ENCODE results near the gene GABPB1.
A peak's percentile ranks its signal among the peaks of the same experiment; 100 is the strongest.

Gene GABPB1

DNA sequence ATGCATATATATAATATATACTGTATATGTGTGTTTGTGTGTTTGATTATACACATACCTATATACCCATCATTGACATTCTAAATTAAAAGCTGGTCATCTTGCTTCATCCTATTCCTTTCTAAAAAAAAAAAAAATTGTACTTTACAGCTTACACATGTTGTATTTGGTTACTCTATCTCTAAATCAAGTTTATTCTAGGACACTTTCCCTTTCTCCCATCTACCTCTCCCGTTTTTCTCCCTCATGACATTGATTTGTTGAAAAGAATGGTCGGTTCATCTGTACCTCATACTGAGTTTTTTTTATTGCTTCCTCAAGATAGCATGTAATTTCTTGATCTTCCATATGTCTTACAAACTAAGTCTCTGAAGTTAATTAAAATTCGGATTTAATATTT, 26.9 kb downstream of the GABPB1 start:
- no peak overlapping the region for H3K4me3 ChIP-seq (replicated peaks; ENCODE audit: low read depth, low read length)
- TF ChIP-seq CTCF (IDR thresholded peaks at IDR 0.05; ENCODE audit: low read depth, low read length, missing control alignments), result no peak
- DNase-seq (ENCODE audit: extremely low read depth, low read depth), result no peak

DNA sequence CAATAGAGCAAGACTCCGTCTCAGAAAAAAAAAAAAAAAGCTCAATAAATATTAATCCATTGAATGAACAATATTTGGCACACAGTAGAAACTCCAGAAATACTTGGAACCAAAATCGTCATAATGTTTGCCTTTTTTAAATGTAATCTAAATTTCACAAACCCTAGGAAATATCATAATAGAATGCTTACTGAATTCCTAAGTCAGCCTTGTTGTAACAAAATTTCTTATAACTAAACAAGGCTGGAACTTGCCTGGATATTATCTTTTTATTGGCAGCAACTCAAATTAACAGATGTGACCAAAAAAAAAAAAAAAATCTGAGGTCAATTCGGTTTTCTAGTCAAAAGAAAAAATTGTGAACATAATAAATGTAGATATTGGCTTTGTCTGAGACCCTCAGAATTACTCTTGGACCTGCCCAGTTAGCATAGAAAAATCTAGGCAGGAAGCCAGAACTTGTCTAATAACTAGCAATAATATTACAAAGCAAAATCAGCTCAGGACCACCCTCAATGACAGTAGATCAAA, 33.3 kb downstream of the GABPB1 start:
- H3K4me3 ChIP-seq (replicated peaks; ENCODE audit: low read depth, low read length), result no peak overlapping the region
- no peak for TF ChIP-seq CTCF (IDR thresholded peaks at IDR 0.05; ENCODE audit: low read depth, low read length, missing control alignments)
- no peak for DNase-seq (ENCODE audit: extremely low read depth, low read depth)

DNA sequence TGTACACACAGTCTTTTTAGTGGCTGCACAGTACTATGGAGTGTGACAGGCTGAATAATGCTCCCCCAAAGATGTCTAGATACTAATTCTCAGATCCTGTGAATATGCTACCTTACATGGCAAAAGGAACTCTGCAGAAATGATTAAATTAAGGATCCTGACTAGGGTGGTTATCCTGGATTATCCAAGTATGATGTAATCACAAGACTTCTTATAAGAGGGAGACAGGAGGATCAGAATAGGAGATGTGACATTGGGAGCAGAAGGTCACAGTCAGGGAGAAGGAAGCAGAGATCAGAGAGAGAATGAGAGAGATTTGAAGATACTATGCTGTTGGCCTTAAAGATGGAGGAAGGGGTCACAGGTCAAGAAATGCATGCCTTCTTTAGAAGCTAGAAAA, 34.5 kb downstream of the GABPB1 start:
- H3K4me3 ChIP-seq (replicated peaks; ENCODE audit: low read depth, low read length), result no peak overlapping the region
- DNase-seq (ENCODE audit: extremely low read depth, low read depth), result no peak
- no peak for TF ChIP-seq CTCF (IDR thresholded peaks at IDR 0.05; ENCODE audit: low read depth, low read length, missing control alignments)

- no peak for DNase-seq (ENCODE audit: extremely low read depth, low read depth)
Observed at GRCh38 chr15:50318697-50319096, 36.3 kb downstream of the GABPB1 start.

DNA sequence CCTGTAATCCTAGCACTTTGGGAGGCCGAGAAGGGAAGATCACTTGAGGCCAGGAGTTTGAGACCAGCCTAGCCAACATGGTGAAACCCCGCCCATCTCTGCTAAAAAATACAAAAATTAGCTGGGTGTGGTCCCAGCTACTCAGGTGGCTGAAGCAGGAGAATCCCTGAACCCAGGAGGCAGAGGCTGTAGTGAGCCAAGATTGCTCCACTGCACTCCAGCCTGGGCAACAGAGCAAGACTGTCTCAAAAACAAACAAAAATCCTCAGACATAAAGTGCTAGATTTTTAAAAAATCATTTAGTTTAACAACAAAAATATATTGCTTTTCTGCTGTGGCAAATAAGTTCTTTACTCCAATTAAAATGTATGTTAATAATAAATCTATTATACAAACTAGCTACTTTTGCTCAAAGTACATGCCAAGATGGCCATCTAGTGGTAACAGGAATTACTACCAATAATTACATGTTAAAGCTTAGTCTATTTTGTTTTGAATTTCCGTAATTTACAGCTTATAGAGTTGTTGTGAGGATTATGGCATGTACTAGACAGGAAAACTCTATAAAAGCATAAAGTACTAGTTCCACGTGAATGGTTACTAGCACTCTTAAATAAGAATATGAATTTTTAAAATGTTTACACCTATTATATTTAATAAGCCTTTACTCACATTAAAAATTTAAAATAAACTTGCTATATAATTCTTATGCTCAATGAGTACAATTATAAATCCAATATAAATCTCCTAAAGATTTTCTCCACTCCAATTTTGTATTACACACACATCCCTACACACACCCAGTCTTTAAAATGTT, 39.0 kb downstream of the GABPB1 start:
- H3K4me3 ChIP-seq (replicated peaks; ENCODE audit: low read depth, low read length), result no peak overlapping the region
- DNase-seq (ENCODE audit: extremely low read depth, low read depth), result peak; percentile 17
- peak; percentile 36 for TF ChIP-seq CTCF (IDR thresholded peaks at IDR 0.05; ENCODE audit: low read depth, low read length, missing control alignments)

More at GRCh38 chr15:50318697-50319096, 36.3 kb downstream of the GABPB1 start:
- TF ChIP-seq CTCF (IDR thresholded peaks at IDR 0.05; ENCODE audit: low read depth, low read length, missing control alignments), result no peak
- H3K4me3 ChIP-seq (replicated peaks; ENCODE audit: low read depth, low read length), result no peak overlapping the region

- H3K4me3 ChIP-seq (replicated peaks; ENCODE audit: low read depth, low read length), result no peak overlapping the region
- TF ChIP-seq CTCF (IDR thresholded peaks at IDR 0.05; ENCODE audit: low read depth, low read length, missing control alignments), result no peak
- no peak for DNase-seq (ENCODE audit: extremely low read depth, low read depth)
Observed at GRCh38 chr15:50312636-50313035, 42.4 kb downstream of the GABPB1 start.

Measured in HFF-Myc (cell line).